ENCODE data around the gene KRR1. TPM values are rescaled to one million over a fixed set of nuclear protein-coding genes. Genes with fewer than 3 reads are reported as not detected.
"Not testable (repeated sequence)": the region's sequence is repeated elsewhere in the genome, so short reads cannot be mapped to it uniquely, and the experiment has no call there.

Gene KRR1
- polyA plus RNA-seq, 3 donors: 8.0 to 14.4 (median 9.0) TPM

GRCh38 chr12:75526655-75527511 lies 15.5 kb upstream of the KRR1 start:
- H3K27ac ChIP-seq (ENCODE audit: low read depth in 1 of 2, low read length in 2 of 2): no peak overlapping the region
- H3K4me1 ChIP-seq (ENCODE audit: control insufficient read depth in 1 of 2, insufficient read depth in 2 of 2, low read length in 2 of 2): no peaks in the 10 kb centered on the region
- Mint-ChIP-seq H3K27me3 (ENCODE audit: low read depth in 3 of 3) (peaks cover 2 to 8% (median 6%) of the 10 kb centered on the region in 3 donors), H3K36me3 (no peaks in the 10 kb centered on the region), H3K4me3 (no peak overlapping the region), H3K27ac (no peak overlapping the region), H3K9me3 (peaks cover 0 to 2% (median 0%) of the 10 kb centered on the region in 7 donors), H3K4me1 (peaks cover 4% of the 10 kb centered on the region)
- H3K9me3 ChIP-seq (replicated peaks in 1 of 2; ENCODE audit: control insufficient read depth in 1 of 2, insufficient read depth in 1 of 2, low read length in 2 of 2): no peaks in the 10 kb centered on the region
- intact Hi-C loops (cut with micrococcal nuclease): loop anchor here (5.0 kb wide), 1 partner anchor 510 kb away; no protein-coding TSS in a partner anchor
- H3K79me2 ChIP-seq (ENCODE audit: insufficient read depth, low read length): no peaks in the 10 kb centered on the region
- peak overlapping the region; percentile 1 for H2AFZ ChIP-seq (ENCODE audit: insufficient read depth, low read depth, low read length, poor library complexity, severe bottlenecking)
- 0% methylated on average over 1 of the region's 4 CpGs for WGBS (ENCODE audit: insufficient coverage)
- no peaks in the 10 kb centered on the region for H3K27me3 ChIP-seq (ENCODE audit: control insufficient read depth in 2 of 2, insufficient read depth in 2 of 2, low read length in 2 of 2)
- no peak overlapping the region for H3K4me3 ChIP-seq (replicated peaks in 1 of 3; ENCODE audit: low read depth in 2 of 3, low read length in 3 of 3)
- TF ChIP-seq CTCF (IDR thresholded peaks at IDR 0.05): peak; percentile 67
- no peaks in the 10 kb centered on the region for H3K36me3 ChIP-seq (replicated peaks in 1 of 2; ENCODE audit: control insufficient read depth in 1 of 2, insufficient read depth in 2 of 2, low read length in 2 of 2)
- DNase-seq: peak in 2 of 3 donors; percentile 13 to 16
- no peak overlapping the region for H3K4me2 ChIP-seq (replicated peaks; ENCODE audit: extremely low read depth, low read length, poor library complexity, severe bottlenecking)
- no peaks in the 10 kb centered on the region for H4K20me1 ChIP-seq (ENCODE audit: insufficient read depth, low read length)
- no peak overlapping the region for H3K9ac ChIP-seq (ENCODE audit: insufficient read depth, low read length, poor library complexity, severe bottlenecking)

GRCh38 chr12:75525263-75525662 lies 13.9 kb upstream of the KRR1 start:
- H2AFZ ChIP-seq (ENCODE audit: insufficient read depth, low read depth, low read length, poor library complexity, severe bottlenecking): no peak overlapping the region
- Mint-ChIP-seq H3K27me3 (ENCODE audit: low read depth in 3 of 3) (peaks cover 2 to 12% (median 6%) of the 10 kb centered on the region in 3 donors), H3K4me3 (no peak overlapping the region)

GRCh38 chr12:75522124-75522523 lies 10.7 kb upstream of the KRR1 start:
- H3K4me3 ChIP-seq (replicated peaks in 1 of 3; ENCODE audit: low read depth in 2 of 3, low read length in 3 of 3); H3K27me3 ChIP-seq (ENCODE audit: control insufficient read depth in 2 of 2, insufficient read depth in 2 of 2, low read length in 2 of 2); H3K27ac Mint-ChIP-seq; H3K79me2 ChIP-seq (ENCODE audit: insufficient read depth, low read length); H3K36me3 Mint-ChIP-seq; H3K9me3 ChIP-seq (replicated peaks in 1 of 2; ENCODE audit: control insufficient read depth in 1 of 2, insufficient read depth in 1 of 2, low read length in 2 of 2); H3K4me3 Mint-ChIP-seq; H3K9ac ChIP-seq (ENCODE audit: insufficient read depth, low read length, poor library complexity, severe bottlenecking); H3K4me1 ChIP-seq (ENCODE audit: control insufficient read depth in 1 of 2, insufficient read depth in 2 of 2, low read length in 2 of 2); H3K27ac ChIP-seq (ENCODE audit: low read depth in 1 of 2, low read length in 2 of 2); H3K36me3 ChIP-seq (replicated peaks in 1 of 2; ENCODE audit: control insufficient read depth in 1 of 2, insufficient read depth in 2 of 2, low read length in 2 of 2); intact Hi-C loops (cut with micrococcal nuclease); H3K4me1 Mint-ChIP-seq; H4K20me1 ChIP-seq (ENCODE audit: insufficient read depth, low read length); DNase-seq; H3K27me3 Mint-ChIP-seq (ENCODE audit: low read depth in 3 of 3); H3K4me2 ChIP-seq (replicated peaks; ENCODE audit: extremely low read depth, low read length, poor library complexity, severe bottlenecking); H2AFZ ChIP-seq (ENCODE audit: insufficient read depth, low read depth, low read length, poor library complexity, severe bottlenecking): not testable (repeated sequence)
- WGBS (ENCODE audit: insufficient coverage): 84% methylated on average over 4 of the region's 5 CpGs
- peaks cover 5 to 10% (median 5%) of the 10 kb centered on the region in 7 donors for H3K9me3 Mint-ChIP-seq

More at GRCh38 chr12:75525263-75525662, 13.9 kb upstream of the KRR1 start:
- no peak for DNase-seq
- Histone ChIP-seq H3K9me3 (replicated peaks in 1 of 2; ENCODE audit: control insufficient read depth in 1 of 2, insufficient read depth in 1 of 2, low read length in 2 of 2) (no peaks in the 10 kb centered on the region), H3K4me3 (replicated peaks in 1 of 3; ENCODE audit: low read depth in 2 of 3, low read length in 3 of 3) (no peak overlapping the region), H3K27ac (ENCODE audit: low read depth in 1 of 2, low read length in 2 of 2) (no peak overlapping the region), H3K9ac (ENCODE audit: insufficient read depth, low read length, poor library complexity, severe bottlenecking) (no peak overlapping the region), H3K36me3 (replicated peaks in 1 of 2; ENCODE audit: control insufficient read depth in 1 of 2, insufficient read depth in 2 of 2, low read length in 2 of 2) (no peaks in the 10 kb centered on the region), H3K4me1 (ENCODE audit: control insufficient read depth in 1 of 2, insufficient read depth in 2 of 2, low read length in 2 of 2) (no peaks in the 10 kb centered on the region), H3K4me2 (replicated peaks; ENCODE audit: extremely low read depth, low read length, poor library complexity, severe bottlenecking) (no peak overlapping the region), H3K79me2 (ENCODE audit: insufficient read depth, low read length) (no peaks in the 10 kb centered on the region), H4K20me1 (ENCODE audit: insufficient read depth, low read length) (no peaks in the 10 kb centered on the region), H3K27me3 (ENCODE audit: control insufficient read depth in 2 of 2, insufficient read depth in 2 of 2, low read length in 2 of 2) (no peaks in the 10 kb centered on the region)
- H3K9me3 Mint-ChIP-seq: peaks cover 0 to 7% (median 3%) of the 10 kb centered on the region in 7 donors
- WGBS (ENCODE audit: insufficient coverage): no CpG with 5 or more reads among the region's 1 CpG
- intact Hi-C loops (cut with micrococcal nuclease): loop anchor here (5.0 kb wide), 1 partner anchor 512 kb away; no protein-coding TSS in a partner anchor
- H3K4me1 Mint-ChIP-seq: peaks cover 4% of the 10 kb centered on the region
- H3K27ac Mint-ChIP-seq: no peak overlapping the region
- no peak for TF ChIP-seq CTCF (IDR thresholded peaks at IDR 0.05)
- no peaks in the 10 kb centered on the region for H3K36me3 Mint-ChIP-seq

All from CD14-positive monocyte (primary cell).